GM23338 (cell line): ENCODE data around the gene DECR2. TPM values are rescaled to one million over a fixed set of nuclear protein-coding genes. Genes with fewer than 3 reads are reported as not detected.

Source experiments
- ATAC-seq: fragments of 200-7000 bp; cut with Tn5 transposase; 3 replicates; pipeline ENCODE4 v1.9.1; 2020
- DNase-seq: peaks from one replicate; pipeline ENCODE4 v3.0.0-alpha.2; 2015; ENCODE audit warnings: low spot score
- H2AFZ ChIP-seq: fragments of 200-600 bp; sonication (generic); 2 replicates; pipeline ENCODE4 v1.8.0; 2016; ENCODE audit warnings: antibody characterized with exemption, mild to moderate bottlenecking, moderate library complexity
- H3F3A ChIP-seq: fragments of 200-600 bp; sonication (generic); replicated peaks from 2 replicates; pipeline ENCODE4 v1.8.0; 2017; ENCODE audit warnings: antibody characterized with exemption, mixed run types, low read depth
- H3K27ac ChIP-seq: fragments of 200-600 bp; sonication (generic); 2 replicates; pipeline ENCODE4 v1.6.1; 2016; ENCODE audit warnings: low read depth
- H3K27me3 ChIP-seq: fragments of 200-600 bp; sonication (generic); 2 replicates; pipeline ENCODE4 v1.8.0; 2016; ENCODE audit warnings: mild to moderate bottlenecking, mixed run types, moderate library complexity; ENCODE audit not compliant: insufficient read depth
- H3K36me3 ChIP-seq: fragments of 200-600 bp; sonication (generic); 2 replicates; pipeline ENCODE4 v1.8.0; 2016; ENCODE audit warnings: mild to moderate bottlenecking; ENCODE audit not compliant: insufficient read depth
- H3K4me1 ChIP-seq: fragments of 200-600 bp; sonication (generic); 2 replicates; pipeline ENCODE4 v1.8.0; 2016; ENCODE audit warnings: mild to moderate bottlenecking, moderate library complexity; ENCODE audit not compliant: insufficient read depth
- H3K4me2 ChIP-seq: fragments of 200-600 bp; sonication (generic); 2 replicates; pipeline ENCODE4 v1.7.1; 2017; ENCODE audit warnings: mixed run types
- H3K4me3 ChIP-seq: fragments of 200-600 bp; sonication (generic); 2 replicates; pipeline ENCODE4 v1.6.1; 2016; ENCODE audit warnings: mixed run types
- H3K79me2 ChIP-seq: fragments of 200-600 bp; sonication (generic); replicated peaks from 2 replicates; pipeline ENCODE4 v1.8.0; 2017; ENCODE audit warnings: mild to moderate bottlenecking; ENCODE audit not compliant: insufficient read depth
- H3K9me2 ChIP-seq: fragments of 200-600 bp; sonication (generic); 2 replicates; pipeline ENCODE4 v1.8.0; 2017; ENCODE audit not compliant: insufficient read depth
- H4K20me1 ChIP-seq: fragments of 200-600 bp; sonication (generic); replicated peaks from 2 replicates; pipeline ENCODE4 v1.8.0; 2017; ENCODE audit warnings: mild to moderate bottlenecking; ENCODE audit not compliant: insufficient read depth
- H3K27ac Mint-ChIP-seq: 2 replicates; pipeline ENCODE4 v1.8.0; 2020; ENCODE audit warnings: inconsistent platforms, mild to moderate bottlenecking, moderate library complexity, mixed read lengths
- H3K27me3 Mint-ChIP-seq: 3 replicates; pipeline ENCODE4 v1.8.0; 2022; ENCODE audit warnings: low read depth, mild to moderate bottlenecking, moderate library complexity, mixed read lengths, inconsistent platforms; ENCODE audit not compliant: insufficient read depth, poor library complexity
- H3K36me3 Mint-ChIP-seq: 3 replicates; pipeline ENCODE4 v1.8.0; 2021; ENCODE audit warnings: low read depth, mild to moderate bottlenecking, inconsistent platforms, moderate library complexity, mixed read lengths
- H3K4me1 Mint-ChIP-seq: 3 replicates; pipeline ENCODE4 v1.8.0; 2020; ENCODE audit warnings: mild to moderate bottlenecking, inconsistent platforms, mixed read lengths
- H3K4me3 Mint-ChIP-seq: 3 replicates; pipeline ENCODE4 v1.8.0; 2021; ENCODE audit warnings: moderate library complexity, mild to moderate bottlenecking, inconsistent platforms, mixed read lengths
- H3K9me3 Mint-ChIP-seq: 3 replicates; pipeline ENCODE4 v1.8.0; 2020; ENCODE audit warnings: moderate library complexity, mild to moderate bottlenecking, inconsistent platforms, mixed read lengths
- CTCF ChIP-seq, 2 experiments: fragments of 200-600 bp in 1 of 2; sonication (generic) in 1 of 2; conservative IDR thresholded peaks; 2 replicates each; pipeline versions ENCODE4 v1.5.1 to v1.6.1; 2016 to 2017; ENCODE audit warnings: antibody characterized with exemption in 2 of 2, low read depth in 2 of 2, mild to moderate bottlenecking in 2 of 2, moderate library complexity in 1 of 2
- EZH2 ChIP-seq: fragments of 200-600 bp; sonication (generic); IDR thresholded peaks from one replicate; pipeline ENCODE4 v1.8.0; 2017; ENCODE audit warnings: antibody characterized with exemption, mild to moderate bottlenecking, low read depth; ENCODE audit not compliant: unreplicated experiment
- EZH2phosphoT487 ChIP-seq: fragments of 200-600 bp; sonication (generic); IDR thresholded peaks from one replicate; pipeline ENCODE4 v1.8.1; 2018; ENCODE audit warnings: antibody characterized with exemption; ENCODE audit not compliant: unreplicated experiment
- NANOG ChIP-seq: IDR thresholded peaks from 2 replicates; pipeline ENCODE4 v1.6.1; 2016; ENCODE audit warnings: antibody characterized with exemption, borderline replicate concordance
- REST ChIP-seq: IDR thresholded peaks from one replicate; pipeline ENCODE4 v1.6.1; 2018; ENCODE audit warnings: antibody characterized with exemption; ENCODE audit not compliant: unreplicated experiment
- STAT1 ChIP-seq: IDR thresholded peaks from one replicate; pipeline ENCODE4 v1.6.1; 2016; ENCODE audit warnings: antibody characterized with exemption; ENCODE audit not compliant: unreplicated experiment
- ZNF331 ChIP-seq: fragments of 250-450 bp; sonication (Bioruptor Pico); IDR thresholded peaks from 2 replicates; pipeline ENCODE4 v1.5.0; 2020; ENCODE audit warnings: low read depth, mild to moderate bottlenecking, moderate library complexity
- ZNF462 ChIP-seq: fragments of 250-450 bp; sonication (Bioruptor Pico); IDR thresholded peaks from 2 replicates; pipeline ENCODE4 v1.5.0; 2020; ENCODE audit warnings: mild to moderate bottlenecking, moderate library complexity
- polyA plus RNA-seq: library from polyadenylated mRNA; unstranded; fragments of >200 nt; fragmentation: Nextera tagmentation; extraction: Ambion mirVana; gene quantifications from 2 replicates; pipeline ENCODE4 v1.2.1, GENCODE V29; 2016
- total RNA-seq: library from RNA; depleted of rRNA; stranded (reverse); fragments of >200 nt; shearing (Covaris generic); gene quantifications from 2 replicates; pipeline ENCODE4 v1.2.3, GENCODE V29; 2014

The DECR2 gene
- total and polyA plus RNA-seq, 2 experiments from 2014 or later = 20.3 to 26.9 TPM

- no peak for TF ChIP-seq ZNF331 (CRISPR knock-in tag)
- TF ChIP-seq EZH2 = no peak
- TF ChIP-seq STAT1 = no peak
- no peak for TF ChIP-seq ZNF462
- 0 out of 4 replicates have a peak, but pooled peaks of 1 of the 2 experiments have one; percentile 2 for TF ChIP-seq CTCF (conservative IDR thresholded peaks at IDR 0.05; ENCODE audit: low read depth in 2 of 2)
- TF ChIP-seq NANOG = no peak
- TF ChIP-seq REST = no peak
- TF ChIP-seq EZH2phosphoT487 = no peak
- peaks cover 8% of the 10 kb centered on the region for H3F3A ChIP-seq
- no peak overlapping the region for H2AFZ ChIP-seq
- H3K4me3 Mint-ChIP-seq = no peak overlapping the region
- peaks cover 5% of the 10 kb centered on the region for H4K20me1 ChIP-seq
- peaks cover 14% of the 10 kb centered on the region; the same call in 1 of the 3 replicates for H3K4me1 Mint-ChIP-seq
- H3K36me3 ChIP-seq = peaks cover 3% of the 10 kb centered on the region; the same call in 1 of the 2 replicates
- no peaks in the 10 kb centered on the region for H3K9me3 Mint-ChIP-seq
- H3K27me3 Mint-ChIP-seq = peaks cover 7% of the 10 kb centered on the region
- H3K27ac Mint-ChIP-seq = no peak overlapping the region
- H3K4me1 ChIP-seq = peaks cover 4% of the 10 kb centered on the region; the same call in 1 of the 2 replicates
- H3K4me3 ChIP-seq = no peak overlapping the region
- peaks cover 14% of the 10 kb centered on the region for H3K36me3 Mint-ChIP-seq
- H3K27me3 ChIP-seq = no peaks in the 10 kb centered on the region
- no peak overlapping the region for H3K4me2 ChIP-seq
- ATAC-seq (no peak), DNase-seq (no peak)
- H3K9me2 ChIP-seq = no peaks in the 10 kb centered on the region
- H3K27ac ChIP-seq = no peak overlapping the region
- H3K79me2 ChIP-seq = peaks cover 6% of the 10 kb centered on the region
These were observed 27.7 kb upstream of the DECR2 start for GRCh38 chr16:373848-374615.
